ENCODE data around the gene ZBTB17. TPM values are rescaled to one million over a fixed set of nuclear protein-coding genes. Genes with fewer than 3 reads are reported as not detected.

The ZBTB17 gene
- total RNA-seq, 1 donor from 2014 or later = 48.6 TPM

GRCh38 chr1:15958793-15959192 is 17.1 kb downstream of the ZBTB17 start:
- H3K27ac Mint-ChIP-seq = no peak overlapping the region
- DNase-seq (ENCODE audit: low spot score in 2 of 2, unreplicated experiment in 2 of 2) = no peak
- no peaks in the 10 kb centered on the region for H3K9me3 Mint-ChIP-seq
- peaks cover 3% of the 10 kb centered on the region for H3K4me1 Mint-ChIP-seq
- no peaks in the 10 kb centered on the region for H3K27me3 Mint-ChIP-seq (ENCODE audit: low read depth)
- no peak overlapping the region for H3K4me3 Mint-ChIP-seq
- no peaks in the 10 kb centered on the region for H3K36me3 Mint-ChIP-seq
- TF ChIP-seq CTCF (IDR thresholded peaks at IDR 0.05; ENCODE audit: unreplicated experiment) = no peak

GRCh38 chr1:15958111-15958510 is 17.8 kb downstream of the ZBTB17 start:
- Mint-ChIP-seq H3K4me3 (no peak overlapping the region), H3K36me3 (no peaks in the 10 kb centered on the region), H3K27ac (no peak overlapping the region), H3K4me1 (peaks cover 5% of the 10 kb centered on the region), H3K27me3 (ENCODE audit: low read depth) (no peaks in the 10 kb centered on the region), H3K9me3 (no peaks in the 10 kb centered on the region)
- TF ChIP-seq CTCF (IDR thresholded peaks at IDR 0.05; ENCODE audit: unreplicated experiment) = no peak
- DNase-seq (ENCODE audit: low spot score in 2 of 2, unreplicated experiment in 2 of 2) = no peak

GRCh38 chr1:15957221-15958095 is 18.4 kb downstream of the ZBTB17 start:
- H3K9me3 Mint-ChIP-seq = no peaks in the 10 kb centered on the region
- H3K4me1 Mint-ChIP-seq = peaks cover 9% of the 10 kb centered on the region
- no peaks in the 10 kb centered on the region for H3K36me3 Mint-ChIP-seq
- no peak for DNase-seq (ENCODE audit: low spot score in 2 of 2, unreplicated experiment in 2 of 2)
- no peaks in the 10 kb centered on the region for H3K27me3 Mint-ChIP-seq (ENCODE audit: low read depth)
- peak; percentile 32 for TF ChIP-seq CTCF (IDR thresholded peaks at IDR 0.05; ENCODE audit: unreplicated experiment)
- H3K4me3 Mint-ChIP-seq = no peak overlapping the region
- H3K27ac Mint-ChIP-seq = peak overlapping the region; percentile 2

- DNase-seq (ENCODE audit: low spot score in 2 of 2, unreplicated experiment in 2 of 2) = no peak
- no peaks in the 10 kb centered on the region for H3K27me3 Mint-ChIP-seq (ENCODE audit: low read depth)
- H3K4me3 Mint-ChIP-seq = no peak overlapping the region
- TF ChIP-seq CTCF (IDR thresholded peaks at IDR 0.05; ENCODE audit: unreplicated experiment) = no peak
- no peaks in the 10 kb centered on the region for H3K9me3 Mint-ChIP-seq
- no peaks in the 10 kb centered on the region for H3K36me3 Mint-ChIP-seq
- H3K4me1 Mint-ChIP-seq = peaks cover 18% of the 10 kb centered on the region
- no peak overlapping the region for H3K27ac Mint-ChIP-seq
Measured at GRCh38 chr1:15956150-15956549, 19.8 kb downstream of the ZBTB17 start.

GRCh38 chr1:15955552-15955951 is 20.3 kb downstream of the ZBTB17 start:
- no peaks in the 10 kb centered on the region for H3K27me3 Mint-ChIP-seq (ENCODE audit: low read depth)
- no peaks in the 10 kb centered on the region for H3K36me3 Mint-ChIP-seq
- no peak for TF ChIP-seq CTCF (IDR thresholded peaks at IDR 0.05; ENCODE audit: unreplicated experiment)
- no peaks in the 10 kb centered on the region for H3K9me3 Mint-ChIP-seq
- H3K4me3 Mint-ChIP-seq = no peak overlapping the region
- H3K4me1 Mint-ChIP-seq = peaks cover 24% of the 10 kb centered on the region
- no peak for DNase-seq (ENCODE audit: low spot score in 2 of 2, unreplicated experiment in 2 of 2)
- no peak overlapping the region for H3K27ac Mint-ChIP-seq
